GM12801 (cell line): ENCODE data around the gene STAT2.

Source experiments
- TF ChIP-seq, protein P1 (sequence below): IDR thresholded peaks from one replicate; pipeline ENCODE4 v1.5.1; 2011; ENCODE audit warnings: control low read depth; ENCODE audit not compliant: insufficient read length; ENCODE audit errors: extremely low read depth

Gene STAT2

DNA sequence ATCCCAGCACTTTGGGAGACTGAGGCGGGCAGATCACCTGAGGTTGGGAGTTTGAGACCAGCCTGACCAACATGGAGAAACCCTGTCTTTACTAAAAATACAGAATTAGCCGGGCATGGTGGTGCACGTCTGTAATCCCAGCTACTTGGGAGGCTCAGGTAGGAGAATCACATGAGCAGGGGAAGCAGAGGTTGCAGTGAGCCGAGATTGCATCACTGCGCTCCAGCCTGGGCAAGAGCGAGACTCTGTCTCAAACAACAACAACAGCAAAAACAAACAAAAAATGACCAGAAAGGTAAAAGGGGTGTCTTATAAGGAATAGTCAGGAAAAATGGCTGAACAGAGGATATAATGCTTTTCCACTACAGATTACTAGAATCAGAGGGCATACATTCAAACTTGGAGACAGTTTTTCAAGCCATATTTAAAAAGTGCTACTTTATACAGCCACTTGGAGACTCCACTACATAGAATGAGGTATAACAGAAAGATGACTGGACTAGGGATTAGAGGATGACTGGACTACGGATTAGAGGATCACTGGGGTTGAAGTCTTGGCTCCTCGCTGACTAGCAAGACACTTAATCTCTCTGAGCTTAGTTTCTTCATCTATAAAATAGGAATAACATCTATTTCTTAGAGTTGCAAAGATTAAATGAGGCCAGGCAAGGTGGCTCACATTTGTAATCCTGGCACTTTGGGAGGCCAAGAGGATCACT, 54.9 kb downstream of the STAT2 start:
- TF ChIP-seq, protein P1, sequence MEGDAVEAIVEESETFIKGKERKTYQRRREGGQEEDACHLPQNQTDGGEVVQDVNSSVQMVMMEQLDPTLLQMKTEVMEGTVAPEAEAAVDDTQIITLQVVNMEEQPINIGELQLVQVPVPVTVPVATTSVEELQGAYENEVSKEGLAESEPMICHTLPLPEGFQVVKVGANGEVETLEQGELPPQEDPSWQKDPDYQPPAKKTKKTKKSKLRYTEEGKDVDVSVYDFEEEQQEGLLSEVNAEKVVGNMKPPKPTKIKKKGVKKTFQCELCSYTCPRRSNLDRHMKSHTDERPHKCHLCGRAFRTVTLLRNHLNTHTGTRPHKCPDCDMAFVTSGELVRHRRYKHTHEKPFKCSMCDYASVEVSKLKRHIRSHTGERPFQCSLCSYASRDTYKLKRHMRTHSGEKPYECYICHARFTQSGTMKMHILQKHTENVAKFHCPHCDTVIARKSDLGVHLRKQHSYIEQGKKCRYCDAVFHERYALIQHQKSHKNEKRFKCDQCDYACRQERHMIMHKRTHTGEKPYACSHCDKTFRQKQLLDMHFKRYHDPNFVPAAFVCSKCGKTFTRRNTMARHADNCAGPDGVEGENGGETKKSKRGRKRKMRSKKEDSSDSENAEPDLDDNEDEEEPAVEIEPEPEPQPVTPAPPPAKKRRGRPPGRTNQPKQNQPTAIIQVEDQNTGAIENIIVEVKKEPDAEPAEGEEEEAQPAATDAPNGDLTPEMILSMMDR, result no peak

DNA sequence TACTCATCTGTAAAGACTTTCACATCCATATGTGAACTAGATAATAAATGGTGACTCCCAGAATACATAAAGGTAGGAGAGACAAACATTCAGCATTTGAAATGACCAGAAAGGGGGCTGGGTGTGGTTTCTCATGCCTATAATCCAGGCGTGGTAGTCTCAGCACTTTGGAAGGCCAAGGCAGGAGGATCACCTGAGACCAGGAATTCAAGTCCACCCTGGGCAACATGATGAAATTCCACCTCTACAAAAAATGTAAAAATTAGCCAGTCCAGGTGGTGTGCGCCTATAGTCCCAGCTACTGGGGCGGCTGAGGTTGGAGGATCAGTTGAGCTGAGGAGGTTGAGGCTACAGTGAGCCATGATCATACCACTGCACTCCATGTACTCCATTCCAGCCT, 55.6 kb downstream of the STAT2 start:
- TF ChIP-seq, protein P1, result no peak

DNA sequence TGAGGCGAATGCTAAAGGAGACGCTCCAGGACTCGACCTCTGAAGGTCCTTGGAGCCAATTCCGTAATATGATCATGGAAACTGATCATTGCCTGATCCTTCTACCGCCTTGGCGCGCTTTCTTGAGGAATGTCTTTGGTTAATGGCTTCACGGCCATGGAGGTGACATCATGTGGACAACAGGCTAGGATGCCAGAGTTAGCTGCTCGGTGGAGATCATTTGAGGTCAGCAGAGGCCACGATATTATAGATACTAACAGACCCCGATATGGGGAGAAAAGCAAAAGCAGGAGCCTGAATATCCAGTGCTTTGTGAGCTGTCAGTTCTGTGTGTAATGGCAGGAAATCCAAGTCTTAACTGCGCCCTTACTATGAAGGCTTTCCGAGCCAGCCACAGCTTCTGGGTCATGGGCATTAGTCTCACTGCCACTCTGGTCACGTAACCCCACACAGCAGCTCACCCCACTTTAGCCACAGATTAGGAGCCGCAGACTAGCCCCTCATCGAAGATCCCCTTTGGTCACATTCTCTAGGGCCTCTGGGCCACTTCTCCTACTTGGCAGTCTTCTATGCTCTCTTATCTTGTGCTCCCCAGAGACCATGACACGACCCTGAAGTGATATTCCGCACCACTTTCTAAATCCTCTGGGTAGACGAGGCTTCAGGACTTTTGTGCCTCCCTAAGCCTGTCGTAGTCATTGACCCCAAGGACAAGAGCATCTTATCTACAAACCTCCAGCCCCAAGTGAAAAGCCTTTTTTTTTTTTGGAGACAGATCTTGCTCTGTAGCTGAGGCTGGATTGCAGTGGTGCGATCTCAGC, 59.1 kb downstream of the STAT2 start:
- TF ChIP-seq, protein P1, result no peak

DNA sequence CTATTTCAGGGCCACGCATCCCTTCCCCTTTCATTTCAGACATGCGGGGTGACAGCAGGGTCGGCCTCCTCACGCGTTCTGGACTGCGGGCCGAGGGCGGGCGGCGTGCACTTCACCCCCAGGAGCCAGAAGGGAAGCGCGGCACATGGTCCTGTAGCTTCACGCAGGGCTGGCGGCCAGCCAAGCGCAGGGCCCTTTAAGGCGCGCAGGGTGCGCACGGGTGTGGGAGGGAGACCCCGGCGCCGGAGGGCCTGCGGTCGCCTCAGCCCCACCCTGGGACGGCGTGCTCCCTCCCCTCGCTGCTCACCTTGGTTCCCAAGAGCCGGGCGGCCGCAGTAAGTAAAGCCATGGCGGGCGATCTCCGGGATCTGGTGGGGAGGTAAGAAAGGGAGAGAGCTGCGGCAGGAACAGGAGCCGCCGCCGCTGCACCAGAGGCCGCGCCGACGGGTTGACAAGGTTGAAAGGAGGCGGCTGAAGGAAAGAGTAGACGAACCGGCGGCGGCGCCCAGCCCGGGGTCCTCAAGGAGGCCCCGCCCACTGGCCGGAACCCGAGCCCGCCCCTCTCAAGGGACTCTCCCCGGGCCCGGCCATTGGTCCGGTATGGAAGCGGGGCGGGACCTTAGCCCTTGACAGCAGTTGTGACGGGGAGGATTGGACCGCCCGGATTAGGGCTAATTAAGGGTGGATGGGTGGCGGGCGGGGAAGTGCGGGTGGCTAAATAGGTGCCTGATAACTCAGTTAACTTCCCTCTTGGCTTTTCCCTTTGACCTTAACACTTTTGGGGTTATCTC, 59.9 kb downstream of the STAT2 start, which contains the start of gene CS:
TSS of gene CS (minus strand) at position 478 of the 791 bp plus-strand sequence. CDS start at position 349, 129 bp downstream.
- TF ChIP-seq, protein P1, result no peak

DNA sequence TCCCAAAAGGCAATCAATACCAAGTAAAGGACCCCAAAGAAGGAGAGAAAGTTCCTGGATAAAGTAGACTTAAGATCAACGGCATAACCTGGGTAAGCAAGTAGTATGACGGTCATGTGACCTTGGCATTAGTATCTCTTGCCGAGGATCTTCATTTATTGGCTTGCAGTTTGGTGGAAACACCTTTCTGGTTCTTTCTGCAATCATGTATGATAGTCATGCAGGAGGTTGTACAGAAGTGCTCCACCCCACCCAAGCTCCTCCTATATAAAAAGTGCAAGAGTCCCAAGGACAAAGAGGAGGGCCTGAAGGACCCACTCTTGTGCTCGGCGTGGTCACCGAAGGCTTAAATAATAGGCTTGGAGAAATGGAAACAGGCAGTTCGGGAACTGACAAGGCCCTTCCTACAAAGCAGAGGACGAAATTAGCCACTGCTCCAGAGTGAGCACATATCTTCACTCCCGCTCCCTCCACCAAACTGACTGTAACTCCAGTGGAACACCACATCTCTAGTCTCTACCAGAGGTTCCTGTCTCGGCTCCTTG, 60.5 kb downstream of the STAT2 start:
- TF ChIP-seq, protein P1, result no peak

DNA sequence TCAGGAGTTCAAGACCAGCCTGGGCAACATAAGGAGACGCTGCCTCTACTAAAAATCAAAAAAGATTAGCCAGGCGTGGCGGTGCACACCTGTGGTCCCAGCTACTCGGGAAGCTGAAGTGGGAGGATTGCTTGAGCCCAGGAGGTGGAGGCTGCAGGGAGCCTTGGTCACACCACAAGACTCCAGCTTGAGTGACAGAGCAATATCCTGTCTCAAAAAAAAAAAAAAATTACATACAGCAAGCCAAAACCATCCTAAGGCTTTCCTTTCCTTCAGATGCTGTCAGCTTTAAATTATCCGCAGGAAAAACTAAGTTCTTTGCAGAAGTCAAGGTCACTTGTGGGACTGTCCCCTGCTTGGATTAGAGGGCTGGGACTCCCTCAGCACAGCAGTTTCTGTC, 61.1 kb downstream of the STAT2 start:
- TF ChIP-seq, protein P1, result no peak

DNA sequence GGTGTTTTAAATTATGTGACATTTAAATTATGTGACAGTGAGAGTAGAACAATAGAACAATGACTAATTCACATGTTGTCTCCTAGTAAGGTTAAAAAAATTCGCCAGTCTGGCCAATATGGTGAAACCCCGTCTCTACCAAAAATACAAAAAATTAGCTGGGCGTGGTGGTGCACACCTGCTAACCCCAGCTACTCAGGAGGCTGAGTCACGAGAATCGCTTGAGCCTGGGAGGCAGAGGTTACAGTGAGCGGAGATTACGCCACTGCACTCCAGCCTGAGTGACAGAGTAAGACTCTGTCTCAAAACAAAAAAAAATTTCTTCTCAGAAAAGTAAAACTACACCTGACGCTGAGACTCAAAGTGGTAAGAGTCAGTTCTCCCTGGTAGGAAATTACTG, 62.5 kb downstream of the STAT2 start:
- TF ChIP-seq, protein P1, result no peak
